ENCODE data around the gene ZNF532. TPM values are rescaled to one million over a fixed set of nuclear protein-coding genes. Genes with fewer than 3 reads are reported as not detected.

The ZNF532 gene
- total and polyA plus RNA-seq, 9 of the 15 experiments (the other 6 are each of a cell fraction or from before 2014, with no cell fraction given) = 0.42 TPM; not detected in 8

GRCh38 chr18:58990720-58991119 is 126.0 kb downstream of the ZNF532 start:
- no peaks in the 10 kb centered on the region for H3K4me1 ChIP-seq (replicated peaks in 1 of 2; ENCODE audit: control insufficient read depth in 2 of 2, insufficient read depth in 2 of 2, low read length in 2 of 2)
- ATAC-seq = no peak
- no peaks in the 10 kb centered on the region for H3K36me3 ChIP-seq (ENCODE audit: control insufficient read depth, insufficient read depth, low read length)
- CTCF ChIA-PET (ENCODE audit: low intra/inter-chr PET ratio) = no interaction called here
- H3K4me3 ChIP-seq = no peak overlapping the region
- H4K20me1 ChIP-seq (replicated peaks; ENCODE audit: control insufficient read depth, insufficient read depth, low read length) = no peaks in the 10 kb centered on the region
- H3K4me2 ChIP-seq (ENCODE audit: insufficient read depth, low read length) = no peak overlapping the region
- BruUV-seq (replicated peaks) = no TSS peak
- no peak overlapping the region for H3K27ac ChIP-seq (ENCODE audit: extremely low read depth, low read depth, low read length)
- no peak for FAIRE-seq
- H3K9ac ChIP-seq (ENCODE audit: insufficient read depth in 1 of 2, low read depth in 2 of 2, low read length in 2 of 2) = no peak overlapping the region
- H2AFZ ChIP-seq (ENCODE audit: low read depth, low read length) = no peak overlapping the region
- H3K9me3 ChIP-seq (replicated peaks; ENCODE audit: control insufficient read depth, insufficient read depth, low read depth, low read length) = no peaks in the 10 kb centered on the region
- no peaks in the 10 kb centered on the region for H3K79me2 ChIP-seq (ENCODE audit: control insufficient read depth, insufficient read depth, low read length)
- no peaks in the 10 kb centered on the region for H3K9me1 ChIP-seq (ENCODE audit: control insufficient read depth, insufficient read depth, low read length)
- no peaks in the 10 kb centered on the region for H3K27me3 ChIP-seq (ENCODE audit: control insufficient read depth in 2 of 2, insufficient read depth in 2 of 2, low read length in 2 of 2)
- TF ChIP-seq CTBP1 (IDR thresholded peaks at IDR 0.05; ENCODE audit: borderline replicate concordance) (no peak), HES1 (IDR thresholded peaks at IDR 0.05; ENCODE audit: low read depth) (no peak), ATF2 (CRISPR knock-in tag; IDR thresholded peaks at IDR 0.05) (no peak), ZNF253 (CRISPR knock-in tag; conservative IDR thresholded peaks at IDR 0.05) (no peak), BRD9 (IDR thresholded peaks at IDR 0.05; ENCODE audit: low read depth, partially characterized antibody) (no peak), MAFK (IDR thresholded peaks at IDR 0.05; ENCODE audit: low read length) (no peak), ZMIZ1 (IDR thresholded peaks at IDR 0.05; ENCODE audit: low read depth in 2 of 2, low read length in 2 of 2) (no peak), ZNF212 (CRISPR knock-in tag; IDR thresholded peaks at IDR 0.05) (no peak), DPF2 (IDR thresholded peaks at IDR 0.05) (no peak), ETV5 (CRISPR knock-in tag; IDR thresholded peaks at IDR 0.05; ENCODE audit: low read depth) (no peak)
- in situ Hi-C loops (cut with MboI) (no loop called here), intact Hi-C loops (cut with micrococcal nuclease) (no loop called here)
- WGBS (ENCODE audit: insufficient coverage, low coverage, missing lambda C conversion rate) = 0% methylated on average over 5 of the region's 6 CpGs
- DNase-seq (ENCODE audit: extremely low read depth in 1 of 4, low spot score in 3 of 4) = no peak
- POLR2A ChIA-PET = no interaction called here
